ENCODE data around the gene LOXL4. TPM values are rescaled to one million over a fixed set of nuclear protein-coding genes. Genes with fewer than 3 reads are reported as not detected.

Gene LOXL4
- total and polyA plus RNA-seq, 2 donors (not counting 1 experiment from before 2014, with no cell fraction given) = 0.12 TPM; not detected in 1

DNA sequence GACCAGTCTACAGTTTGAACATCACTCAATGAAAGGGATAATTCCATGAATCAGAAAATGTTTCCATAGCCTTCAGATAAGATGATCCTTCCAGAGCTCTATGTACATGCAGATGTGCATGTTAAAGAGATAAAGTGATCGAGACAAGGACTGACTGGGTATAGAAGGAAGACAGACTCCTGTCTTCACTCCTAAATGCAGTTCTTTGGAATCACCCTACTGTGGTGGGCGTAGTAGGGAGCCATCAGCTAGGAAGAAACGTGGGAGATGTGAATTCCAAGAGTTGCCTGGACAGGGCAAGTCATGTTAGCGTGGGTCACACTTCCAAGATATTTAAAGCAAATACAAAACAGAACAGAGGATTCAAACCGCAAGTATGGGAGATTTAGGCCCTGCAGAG is 23.9 kb downstream of the LOXL4 start:
- Mint-ChIP-seq H3K27ac (no peak overlapping the region), H3K27me3 (no peaks in the 10 kb centered on the region), H3K4me1 (no peaks in the 10 kb centered on the region), H3K9me3 (ENCODE audit: insufficient read depth) (no peaks in the 10 kb centered on the region), H3K4me3 (no peak overlapping the region)
- no peak overlapping the region for H3K4me3 ChIP-seq (ENCODE audit: control extremely low read depth in 1 of 5, extremely low read depth in 1 of 5, insufficient read depth in 1 of 5, low read depth in 2 of 5, low read length in 4 of 5)
- no peak overlapping the region for H3K9ac ChIP-seq (ENCODE audit: low read length)
- no peaks in the 10 kb centered on the region for H3K27me3 ChIP-seq (replicated peaks in 1 of 4; ENCODE audit: control extremely low read depth in 1 of 4, control insufficient read depth in 3 of 4, insufficient read depth in 4 of 4, low read length in 3 of 4)
- ATAC-seq (ENCODE audit: low read depth) (no peak), DNase-seq (no peak)
- H3K36me3 ChIP-seq (replicated peaks in 1 of 2; ENCODE audit: control extremely low read depth in 1 of 2, control insufficient read depth in 1 of 2, extremely low read depth in 1 of 2, insufficient read depth in 2 of 2, low read length in 1 of 2) = peaks cover 3 to 59% of the 10 kb centered on the region in 2 experiments
- ChIA-PET POLR2A (no interaction called here), CTCF (no interaction called here)
- no peaks in the 10 kb centered on the region for H3K79me2 ChIP-seq (ENCODE audit: control insufficient read depth, insufficient read depth, low read length)
- WGBS (ENCODE audit: insufficient coverage) = 100% methylated on average over 3 of the region's 5 CpGs
- H3K4me2 ChIP-seq (replicated peaks; ENCODE audit: low read depth, low read length, poor library complexity, severe bottlenecking) = no peak overlapping the region
- H3K9me3 ChIP-seq (ENCODE audit: control extremely low read depth in 1 of 3, control insufficient read depth in 2 of 3, insufficient read depth in 1 of 3, low read length in 2 of 3) = no peaks in the 10 kb centered on the region
- H3K27ac ChIP-seq (ENCODE audit: low read length in 2 of 2) = no peak overlapping the region
- no peak overlapping the region for H2AFZ ChIP-seq (ENCODE audit: insufficient read depth, low read depth, low read length, poor library complexity, severe bottlenecking)
- intact Hi-C loops (cut with micrococcal nuclease) = no loop called here
- TF ChIP-seq EZH2 (IDR thresholded peaks at IDR 0.05; ENCODE audit: borderline replicate concordance, insufficient read depth, low read depth, low read length, poor library complexity, severe bottlenecking) (no peak), CTCF (IDR thresholded peaks at IDR 0.05) (no peak)
- H4K20me1 ChIP-seq (ENCODE audit: control insufficient read depth, insufficient read depth, low read length, poor library complexity, severe bottlenecking) = no peaks in the 10 kb centered on the region
- H3K4me1 ChIP-seq (ENCODE audit: control insufficient read depth in 2 of 2, insufficient read depth in 2 of 2, low read length in 2 of 2) = no peaks in the 10 kb centered on the region

GRCh38 chr10:98242823-98243222 is 25.2 kb downstream of the LOXL4 start:
- Mint-ChIP-seq H3K4me1 (no peaks in the 10 kb centered on the region), H3K27ac (no peak overlapping the region), H3K27me3 (no peaks in the 10 kb centered on the region), H3K9me3 (ENCODE audit: insufficient read depth) (no peaks in the 10 kb centered on the region), H3K4me3 (no peak overlapping the region)
- H3K4me2 ChIP-seq (replicated peaks; ENCODE audit: low read depth, low read length, poor library complexity, severe bottlenecking) = no peak overlapping the region
- H3K4me3 ChIP-seq (ENCODE audit: control extremely low read depth in 1 of 5, extremely low read depth in 1 of 5, insufficient read depth in 1 of 5, low read depth in 2 of 5, low read length in 4 of 5) = no peak overlapping the region
- TF ChIP-seq CTCF (IDR thresholded peaks at IDR 0.05) = peak; percentile 25
- TF ChIP-seq EZH2 (IDR thresholded peaks at IDR 0.05; ENCODE audit: borderline replicate concordance, insufficient read depth, low read depth, low read length, poor library complexity, severe bottlenecking) = no peak
- no peak overlapping the region for H3K9ac ChIP-seq (ENCODE audit: low read length)
- H3K36me3 ChIP-seq (replicated peaks in 1 of 2; ENCODE audit: control extremely low read depth in 1 of 2, control insufficient read depth in 1 of 2, extremely low read depth in 1 of 2, insufficient read depth in 2 of 2, low read length in 1 of 2) = peaks cover 10 to 58% of the 10 kb centered on the region in 2 experiments
- H3K27me3 ChIP-seq (replicated peaks in 1 of 4; ENCODE audit: control extremely low read depth in 1 of 4, control insufficient read depth in 3 of 4, insufficient read depth in 4 of 4, low read length in 3 of 4) = no peaks in the 10 kb centered on the region
- DNase-seq (no peak), ATAC-seq (ENCODE audit: low read depth) (no peak)
- H3K27ac ChIP-seq (ENCODE audit: low read length in 2 of 2) = no peak overlapping the region
- H3K4me1 ChIP-seq (ENCODE audit: control insufficient read depth in 2 of 2, insufficient read depth in 2 of 2, low read length in 2 of 2) = no peaks in the 10 kb centered on the region
- H4K20me1 ChIP-seq (ENCODE audit: control insufficient read depth, insufficient read depth, low read length, poor library complexity, severe bottlenecking) = no peaks in the 10 kb centered on the region
- WGBS (ENCODE audit: insufficient coverage) = no CpG with 5 or more reads among the region's 1 CpG
- POLR2A ChIA-PET = no interaction called here
- H2AFZ ChIP-seq (ENCODE audit: insufficient read depth, low read depth, low read length, poor library complexity, severe bottlenecking) = no peak overlapping the region
- no peaks in the 10 kb centered on the region for H3K9me3 ChIP-seq (ENCODE audit: control extremely low read depth in 1 of 3, control insufficient read depth in 2 of 3, insufficient read depth in 1 of 3, low read length in 2 of 3)
- H3K79me2 ChIP-seq (ENCODE audit: control insufficient read depth, insufficient read depth, low read length) = no peaks in the 10 kb centered on the region
- intact Hi-C loops (cut with micrococcal nuclease) = no loop called here
- CTCF ChIA-PET = interaction anchor here (0.6 kb wide), 1 partner anchor 1004 kb away, joined by 3 read pairs; no protein-coding TSS in a partner anchor

Measured in B cell (primary cell).